GM19395 (cell line): ENCODE measurements around the gene LRRC7.
"Not testable (repeated sequence)": the region's sequence is repeated elsewhere in the genome, so short reads cannot be mapped to it uniquely, and the experiment has no call there.

ENCODE experiments used
- ATAC-seq: cut with Tn5 transposase; IDR thresholded peaks from one replicate; pipeline ENCODE4 v1.9.1; 2021; ENCODE audit warnings: mild to moderate bottlenecking, moderate library complexity; ENCODE audit not compliant: unreplicated experiment

LRRC7 gene

DNA sequence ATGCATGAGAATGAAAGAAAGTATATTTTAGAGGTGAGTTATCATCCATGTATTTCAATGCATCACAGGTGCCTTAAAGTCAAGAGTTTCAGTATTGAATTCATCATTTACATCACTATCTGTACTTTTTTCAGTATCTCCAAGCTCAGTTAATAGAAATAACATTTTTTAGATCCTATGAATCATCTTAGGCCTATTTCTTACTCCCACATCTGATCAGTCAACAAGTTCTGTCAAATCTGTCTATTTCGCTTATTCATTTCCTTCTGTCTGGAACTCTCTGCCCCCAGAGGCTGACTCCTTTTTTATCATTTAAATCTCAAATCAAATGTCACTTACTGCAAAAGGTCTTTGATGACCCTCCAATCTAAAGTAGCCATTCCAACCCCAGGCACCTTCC lies 295.2 kb downstream of the LRRC7 start:
- no peak for ATAC-seq

DNA sequence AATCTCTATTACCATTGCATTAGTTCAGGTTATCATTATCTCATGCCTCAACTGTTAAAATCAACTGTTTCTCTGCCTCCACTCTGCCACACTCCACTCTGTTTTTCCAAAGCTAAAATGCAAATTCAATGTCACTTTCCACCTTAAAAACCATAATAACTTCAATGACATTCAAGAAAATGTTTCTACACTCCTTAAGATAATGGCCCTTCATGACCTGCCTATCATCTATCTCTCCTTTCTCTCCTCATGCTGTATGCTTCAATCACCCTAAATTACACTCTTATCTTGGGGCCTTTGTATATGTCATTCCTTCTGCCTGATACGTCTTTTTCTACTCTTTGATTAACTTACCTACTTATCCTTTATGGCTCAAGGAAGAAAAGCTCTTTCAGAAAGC lies 296.0 kb downstream of the LRRC7 start:
- no peak for ATAC-seq

DNA sequence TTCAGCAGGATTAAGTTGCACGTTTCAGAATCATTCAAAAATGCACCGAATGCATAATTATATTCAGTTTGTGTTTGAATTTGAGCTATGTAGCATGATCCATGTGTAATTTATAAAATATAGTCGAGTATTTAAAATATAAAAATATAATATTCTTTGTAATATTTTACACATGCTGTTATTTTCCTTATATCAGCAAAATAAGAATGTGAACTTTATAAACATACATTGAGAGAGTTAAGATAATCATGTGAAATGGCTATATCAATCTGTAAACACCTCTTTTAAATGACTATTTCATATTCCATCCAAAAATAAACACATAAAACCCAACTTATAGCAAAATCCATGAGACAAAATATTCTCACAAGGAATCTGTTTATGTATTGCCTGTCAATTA lies 303.7 kb downstream of the LRRC7 start:
- no peak for ATAC-seq

DNA sequence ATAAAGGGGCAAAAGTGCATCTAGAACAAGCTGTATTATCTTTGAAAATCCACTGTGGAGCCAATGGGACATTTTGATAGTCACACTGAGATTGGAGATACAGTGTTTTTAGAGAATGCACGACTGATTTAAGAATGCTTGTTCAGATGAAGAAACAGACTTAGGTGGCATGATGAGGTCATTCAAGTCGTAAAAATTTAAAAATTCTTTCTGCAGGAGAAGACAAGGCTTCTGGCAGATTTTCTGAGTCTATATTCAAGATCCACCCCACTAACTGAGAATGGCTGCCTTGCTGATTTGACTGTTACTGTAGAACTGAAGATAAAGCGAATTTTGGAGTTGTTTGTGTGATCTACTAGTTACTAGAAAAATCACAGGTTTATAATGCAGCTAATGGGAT lies 310.6 kb downstream of the LRRC7 start:
- ATAC-seq, result no peak

DNA sequence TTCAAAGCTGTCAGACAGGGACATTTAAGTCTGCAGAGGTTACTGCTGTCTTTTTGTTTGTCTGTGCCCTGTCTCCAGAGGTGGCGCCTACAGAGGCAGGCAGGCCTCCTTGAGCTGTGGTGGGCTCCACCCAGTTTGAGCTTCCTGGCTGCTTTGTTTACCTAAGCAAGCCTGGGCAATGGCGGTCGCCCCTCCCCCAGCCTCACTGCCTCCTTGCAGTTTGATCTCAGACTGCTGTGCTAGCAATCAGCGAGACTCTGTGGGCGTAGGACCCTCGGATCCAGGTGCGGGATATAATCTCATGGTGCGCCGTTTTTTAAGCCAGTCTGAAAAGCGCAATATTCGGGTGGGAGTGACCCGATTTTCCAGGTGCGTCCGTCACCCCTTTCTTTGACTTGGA lies 320.3 kb downstream of the LRRC7 start:
- not testable (repeated sequence) for ATAC-seq

DNA sequence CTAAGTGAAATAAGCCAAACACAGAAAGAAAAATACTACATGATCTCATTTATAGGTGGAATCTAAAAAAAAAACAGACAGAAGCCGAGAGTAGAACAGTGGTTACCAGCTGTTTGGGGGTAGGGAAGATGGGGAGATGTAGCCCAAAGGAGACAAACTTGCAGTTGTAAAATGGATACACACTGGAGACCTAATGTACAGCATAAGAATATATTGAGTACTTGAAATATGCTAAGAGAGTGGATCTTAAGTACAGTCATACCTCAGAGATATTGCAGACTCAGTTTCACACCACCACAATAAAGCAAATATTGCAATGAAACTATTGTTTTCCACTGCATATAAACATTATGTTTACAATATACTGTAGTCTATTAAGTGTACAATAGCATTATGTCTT lies 320.9 kb downstream of the LRRC7 start:
- no peak for ATAC-seq

DNA sequence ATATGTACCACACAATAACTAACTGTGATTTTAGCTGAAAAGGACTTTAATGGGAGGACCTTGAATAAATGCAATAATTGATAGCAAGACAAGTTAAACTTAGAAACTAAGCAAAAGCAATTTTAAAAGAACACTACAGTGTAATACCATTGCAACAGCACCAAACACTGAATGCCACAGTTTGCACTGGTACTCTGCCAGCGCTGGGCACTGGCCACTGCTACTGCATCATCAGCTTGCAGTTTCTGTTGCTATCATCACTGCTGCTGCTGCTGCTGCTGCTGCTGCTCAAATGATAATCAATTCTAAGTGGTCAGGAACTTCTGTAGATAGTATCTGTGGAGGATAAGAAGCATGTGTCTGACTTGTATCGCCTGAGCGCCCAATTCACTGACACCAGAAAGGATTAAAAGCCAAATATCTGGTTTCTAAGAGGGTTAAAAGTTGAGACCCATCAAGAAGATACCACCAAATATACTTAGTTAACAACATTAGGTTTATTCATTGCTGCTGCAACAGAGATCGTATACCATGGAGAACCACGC lies 330.8 kb downstream of the LRRC7 start:
- no peak for ATAC-seq

DNA sequence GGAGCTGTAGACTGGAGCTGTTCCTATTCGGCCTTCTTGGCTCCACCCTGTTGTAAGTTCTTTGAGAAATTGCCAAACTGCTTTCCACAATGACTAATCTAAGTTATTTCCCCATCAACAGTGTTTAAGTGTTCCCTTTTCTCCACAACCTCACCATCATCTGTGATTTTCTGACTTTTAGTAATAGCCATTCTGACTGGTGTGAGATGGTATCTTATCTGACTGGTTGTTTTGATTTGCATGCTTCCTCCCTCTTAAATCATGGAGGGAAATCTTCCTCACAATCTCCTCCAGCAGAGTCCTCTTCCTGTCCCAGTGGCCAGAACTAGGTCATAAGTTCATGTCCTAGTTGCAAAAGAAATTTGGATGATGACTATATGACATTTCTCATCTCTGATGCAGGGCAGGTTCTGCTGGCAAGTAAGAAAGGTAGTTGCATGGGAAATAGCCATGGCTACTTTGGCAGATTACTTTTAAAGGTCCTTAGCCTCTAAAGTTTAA lies 343.6 kb downstream of the LRRC7 start:
- ATAC-seq, result no peak

DNA sequence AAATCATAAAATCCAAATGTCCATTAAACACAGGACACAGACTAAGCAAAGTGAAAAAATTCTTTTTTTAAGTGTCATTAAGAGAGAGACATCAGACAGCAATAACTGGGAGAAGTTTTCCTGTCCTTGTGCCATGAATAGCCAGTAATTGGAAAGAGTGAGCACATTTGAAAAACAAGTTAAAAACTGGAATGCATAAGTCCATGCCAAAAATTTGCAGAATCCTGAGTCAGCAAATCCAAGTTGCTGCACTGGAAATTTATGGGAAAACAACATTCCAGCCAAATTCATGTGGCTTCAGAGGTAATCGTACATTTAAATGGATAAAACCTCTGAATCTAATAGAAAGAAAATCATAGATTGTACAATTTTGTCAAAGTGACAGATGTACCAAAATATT lies 346.3 kb downstream of the LRRC7 start:
- ATAC-seq, result no peak

DNA sequence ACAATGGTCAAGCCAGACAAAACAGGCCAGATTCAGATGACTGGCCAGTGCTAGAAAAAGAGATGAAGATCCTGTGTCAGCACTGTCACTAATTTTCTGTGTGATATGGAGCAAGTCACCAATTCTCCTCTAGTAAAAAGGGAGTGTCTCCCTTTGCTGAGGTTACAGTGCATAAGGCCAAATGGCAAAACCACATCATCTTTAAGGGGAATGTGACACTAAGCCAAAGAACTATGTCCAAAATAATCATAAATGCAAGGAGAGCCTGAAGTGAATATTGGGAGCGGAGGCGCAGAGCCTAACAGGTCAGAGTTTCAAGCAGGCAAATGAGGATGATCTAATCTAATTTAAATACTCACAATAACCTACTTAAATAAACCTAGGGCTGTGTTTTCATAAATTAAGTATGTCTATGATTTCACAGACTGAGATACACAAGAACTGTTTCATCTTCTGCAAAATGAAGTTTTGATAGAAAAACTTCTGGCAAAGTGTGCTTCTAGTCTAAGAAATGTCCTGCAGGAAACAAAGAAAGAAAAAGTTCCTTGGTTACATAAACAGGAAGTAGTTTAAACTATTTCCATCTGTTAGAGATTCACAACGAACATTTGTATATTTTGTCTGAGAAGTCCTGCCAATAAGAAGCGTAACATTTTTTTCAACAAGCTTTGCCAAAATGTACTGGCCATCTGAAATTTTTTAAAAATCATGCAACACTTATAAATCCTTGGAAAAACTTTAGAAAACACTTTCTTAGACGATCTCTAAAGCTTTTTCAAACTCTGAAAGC lies 347.4 kb downstream of the LRRC7 start:
- ATAC-seq, result no peak

DNA sequence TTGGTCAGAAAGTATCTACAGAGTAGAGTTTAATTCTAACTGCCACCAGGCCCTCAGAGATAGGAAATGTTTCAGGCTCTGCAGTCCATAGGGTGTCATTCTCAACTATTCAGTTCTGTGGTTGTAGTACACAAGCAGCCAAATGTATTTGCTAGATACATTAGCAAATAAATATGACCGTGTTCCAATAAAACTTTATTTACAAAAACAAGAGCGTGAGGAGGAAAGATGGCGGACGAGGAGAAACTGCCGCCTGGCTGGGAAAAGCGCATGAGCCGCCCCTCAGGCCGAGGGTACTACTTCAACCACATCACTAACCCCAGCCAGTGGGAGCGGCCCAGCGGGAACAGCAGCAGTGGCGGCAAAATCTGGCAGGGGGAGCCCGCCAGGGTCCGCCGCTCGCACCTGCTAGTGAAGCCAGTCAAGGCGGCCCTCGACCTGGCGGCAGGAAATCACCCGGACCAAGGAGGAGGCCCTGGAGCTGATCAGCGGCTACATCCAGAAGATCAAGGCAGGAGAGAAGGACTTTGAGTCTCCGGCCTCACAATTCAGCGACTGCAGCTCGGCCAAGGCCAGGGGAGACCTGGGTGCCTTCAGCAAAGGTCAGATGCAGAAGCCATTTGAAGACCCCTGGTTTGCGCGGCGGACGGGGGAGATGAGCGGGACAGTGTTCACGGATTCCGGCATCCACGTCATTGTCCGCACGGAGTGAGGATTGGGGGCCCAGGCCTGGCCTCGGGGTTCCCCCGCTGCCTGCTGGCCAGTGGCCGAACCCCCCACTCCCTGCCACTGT lies 351.6 kb downstream of the LRRC7 start:
- ATAC-seq, result no peak

DNA sequence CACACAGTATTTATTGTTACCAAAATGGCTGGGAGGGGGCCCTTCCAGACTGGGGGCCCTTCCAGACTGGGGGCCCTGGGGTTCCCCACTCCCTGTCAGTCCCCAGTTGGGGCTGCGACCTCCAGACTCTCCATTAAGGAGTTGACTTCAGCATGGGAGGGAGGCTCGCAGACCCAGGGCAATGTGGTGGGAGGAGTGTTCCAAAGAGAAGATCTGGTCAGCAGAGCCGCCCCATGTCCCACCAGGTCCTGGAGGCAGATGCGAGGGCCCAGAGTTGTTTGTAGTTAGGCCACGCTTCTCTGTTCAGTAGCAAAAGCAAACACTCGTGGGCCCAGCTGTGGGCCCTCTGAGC lies 352.2 kb downstream of the LRRC7 start:
- no peak for ATAC-seq

DNA sequence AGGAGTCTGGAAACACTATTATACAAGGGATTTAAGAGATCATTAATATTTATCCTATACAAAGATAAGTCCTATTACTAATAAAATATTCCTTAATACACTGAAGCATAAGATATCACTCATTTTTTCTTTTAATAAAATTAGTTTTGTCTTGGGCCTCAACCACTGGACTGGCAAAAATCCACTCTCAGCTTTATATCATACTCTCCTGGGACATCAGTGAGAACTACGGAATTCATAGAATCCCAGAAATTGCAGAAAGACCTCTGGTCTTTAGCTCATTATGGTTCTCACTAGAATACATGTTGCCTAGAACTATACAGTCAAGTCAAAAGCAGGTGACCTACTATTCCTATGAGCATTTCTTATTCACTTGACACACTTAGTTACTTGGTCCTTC lies 352.7 kb downstream of the LRRC7 start:
- no peak for ATAC-seq

DNA sequence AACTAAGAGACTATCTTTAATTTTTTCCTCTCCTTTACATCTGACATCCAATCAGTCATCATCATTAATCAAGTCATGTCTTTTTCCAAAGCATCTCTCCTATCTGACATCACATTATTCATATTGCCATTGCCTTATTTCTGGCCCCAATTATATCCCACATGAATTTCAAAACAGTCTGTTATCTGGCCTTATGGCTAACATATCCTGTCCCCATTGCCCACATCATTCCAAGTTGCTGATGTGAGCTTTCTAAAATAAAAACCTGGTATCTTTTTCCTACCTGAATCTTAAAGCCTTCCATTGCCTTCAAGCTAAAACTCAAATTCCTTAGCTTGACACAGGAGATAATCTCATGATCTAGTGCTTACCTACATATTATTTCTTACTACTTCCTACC lies 353.8 kb downstream of the LRRC7 start:
- no peak for ATAC-seq

DNA sequence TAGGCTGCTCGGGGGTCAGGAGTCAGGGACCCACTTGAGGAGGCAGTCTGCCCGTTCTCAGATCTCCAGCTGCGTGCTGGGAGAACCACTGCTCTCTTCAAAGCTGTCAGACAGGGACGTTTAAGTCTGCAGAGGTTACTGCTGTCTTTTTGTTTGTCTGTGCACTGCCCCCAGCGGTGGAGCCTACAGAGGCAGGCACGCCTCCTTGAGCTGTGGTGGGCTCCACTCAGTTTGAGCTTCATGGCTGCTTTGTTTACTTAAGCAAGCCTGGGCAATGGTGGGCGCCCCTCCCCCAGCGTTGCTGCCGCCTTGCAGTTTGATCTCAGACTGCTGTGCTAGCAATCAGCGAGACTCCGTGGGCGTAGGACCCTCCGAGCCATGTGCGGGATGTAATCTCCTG lies 360.5 kb downstream of the LRRC7 start:
- not testable (repeated sequence) for ATAC-seq

DNA sequence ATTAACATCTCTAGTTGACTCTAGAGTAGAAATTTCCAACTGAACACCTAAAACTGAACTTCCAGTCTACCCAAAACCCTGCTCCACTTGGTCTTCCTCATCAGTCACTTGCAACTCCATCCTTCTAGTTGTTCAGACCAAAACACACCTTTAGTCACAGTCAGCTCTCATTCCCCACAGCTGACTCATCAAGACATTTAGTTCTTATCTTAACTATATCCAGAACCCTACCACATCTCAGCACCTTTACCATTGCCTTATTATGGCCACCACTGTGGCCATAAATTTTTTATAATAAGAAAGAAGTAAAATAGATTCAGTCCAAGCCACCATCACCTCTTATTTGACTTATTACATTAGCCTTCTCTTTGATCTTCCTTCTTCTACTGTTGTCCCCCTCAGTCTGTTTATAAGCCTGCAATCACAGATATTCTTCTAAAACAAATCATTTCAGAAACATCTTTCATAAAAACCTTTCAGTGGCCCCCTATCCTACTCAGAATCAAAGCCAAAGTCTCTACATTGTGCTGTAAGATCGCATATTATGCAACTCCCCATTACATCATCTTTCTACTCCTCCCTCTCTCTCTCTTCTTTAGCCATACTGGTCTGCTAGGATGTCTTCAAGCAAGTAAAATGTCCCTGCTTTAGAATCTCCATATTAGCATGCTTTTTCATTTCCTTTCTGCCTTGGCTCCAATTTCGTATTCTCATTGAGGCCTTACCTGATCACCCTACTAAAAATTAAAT lies 361.8 kb downstream of the LRRC7 start:
- no peak for ATAC-seq

DNA sequence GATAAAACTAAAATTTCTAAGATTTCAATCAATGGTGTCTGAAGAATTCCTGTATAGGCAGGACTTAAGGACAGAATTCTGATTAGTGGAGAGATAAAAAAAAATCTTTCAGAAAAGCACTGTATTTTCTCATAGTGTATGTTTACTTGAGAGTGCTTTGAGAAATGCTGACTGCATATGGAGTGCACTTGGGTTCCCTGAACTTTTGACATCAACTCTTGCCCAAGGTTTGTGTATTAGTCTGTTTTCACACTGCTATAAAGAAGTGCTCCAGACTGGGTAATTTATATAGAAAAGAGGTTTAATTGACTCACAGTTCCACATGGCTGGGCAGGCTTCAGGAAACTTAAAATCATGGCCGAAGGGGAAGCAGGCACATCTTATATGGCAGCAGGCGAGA lies 362.7 kb downstream of the LRRC7 start:
- no peak for ATAC-seq

DNA sequence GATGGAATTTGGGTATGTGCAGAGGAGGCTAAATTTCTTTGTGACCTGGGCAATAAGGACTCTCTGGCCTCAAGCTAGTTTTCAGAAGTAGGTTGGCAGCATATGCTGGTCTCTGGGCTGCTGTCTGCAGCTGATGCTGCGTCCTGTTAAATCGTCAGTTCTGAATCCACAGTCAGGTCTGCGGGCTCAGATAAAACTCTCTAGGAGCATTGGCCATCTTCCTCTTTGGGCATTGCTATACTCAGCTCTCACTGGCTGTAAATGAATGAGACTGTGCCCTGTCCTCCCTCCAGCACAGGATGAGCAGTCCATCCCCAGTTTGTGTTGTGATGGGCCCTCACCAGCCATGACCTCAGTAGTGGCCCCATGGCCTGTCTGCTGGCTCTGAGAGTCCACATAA lies 365.0 kb downstream of the LRRC7 start:
- ATAC-seq, result no peak

DNA sequence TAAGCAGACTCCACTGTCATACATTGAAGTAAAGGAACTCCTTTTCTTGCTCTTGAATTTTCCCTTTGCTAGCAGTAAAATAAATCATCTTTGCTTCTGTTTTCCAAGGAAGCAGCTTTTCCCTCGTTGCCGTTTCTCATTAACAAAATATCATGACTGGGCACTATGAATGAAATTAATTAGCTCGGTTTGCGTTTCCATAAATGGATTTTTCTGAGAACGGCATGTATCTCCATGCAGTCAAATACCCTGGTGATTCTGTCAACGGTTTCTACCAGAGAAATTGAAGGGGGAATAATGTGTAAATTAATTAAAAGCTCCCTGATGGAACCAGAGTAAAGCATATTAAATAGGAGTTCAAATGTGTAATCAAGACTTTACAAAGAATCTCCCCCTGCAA lies 372.5 kb downstream of the LRRC7 start:
- ATAC-seq, result no peak

DNA sequence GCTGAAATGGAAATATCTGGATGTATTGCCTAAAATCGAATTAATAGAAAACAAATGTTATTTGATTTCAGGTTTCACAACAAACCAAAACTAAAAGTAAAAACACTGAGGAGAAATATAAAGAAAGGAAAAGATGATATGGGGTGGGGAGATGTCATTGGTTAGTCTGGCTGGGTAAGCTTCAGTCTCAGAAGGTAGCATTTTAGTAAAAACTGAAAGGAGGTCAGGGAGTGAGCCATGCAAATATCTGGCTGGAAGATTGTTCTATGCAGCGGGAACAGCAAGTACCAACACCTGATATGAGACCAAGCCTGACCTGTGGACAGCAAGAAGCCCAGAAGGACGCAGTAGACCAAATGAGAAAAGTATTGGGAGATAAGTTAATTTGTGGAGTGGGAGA lies 373.1 kb downstream of the LRRC7 start:
- no peak for ATAC-seq

DNA sequence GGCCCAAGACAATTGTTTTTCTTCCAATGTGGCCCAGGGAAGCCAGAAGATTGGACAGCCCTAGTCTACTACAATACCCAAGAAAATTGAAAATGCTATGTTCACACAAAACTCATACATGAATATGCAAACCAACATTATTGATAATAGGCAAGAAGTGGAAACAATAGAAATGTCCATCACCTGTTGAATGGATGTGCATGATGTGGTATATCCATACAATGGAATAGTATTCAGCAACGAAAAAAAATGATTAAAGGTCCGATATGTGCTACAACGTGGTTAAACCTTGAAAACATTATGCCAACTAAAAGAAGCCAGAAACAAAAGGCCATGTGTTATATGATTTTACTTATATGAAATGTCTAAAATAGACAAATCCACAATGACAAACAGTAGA lies 375.3 kb downstream of the LRRC7 start:
- no peak for ATAC-seq
